HG03045 (cell line): ENCODE results near the gene PPP1R2B.

ENCODE experiments used
- ATAC-seq: cut with Tn5 transposase; IDR thresholded peaks from one replicate; pipeline ENCODE4 v1.9.1; 2021; ENCODE audit warnings: mild to moderate bottlenecking, moderate library complexity; ENCODE audit not compliant: unreplicated experiment

PPP1R2B gene

GRCh38 chr5:156871212-156871611 lies 21.1 kb downstream of the PPP1R2B start:
- no peak for ATAC-seq

- peak; percentile 91 for ATAC-seq
These were observed 29.7 kb downstream of the PPP1R2B start for GRCh38 chr5:156879665-156880285.

- ATAC-seq = no peak
These were observed 33.3 kb downstream of the PPP1R2B start for GRCh38 chr5:156883316-156883875.

DNA sequence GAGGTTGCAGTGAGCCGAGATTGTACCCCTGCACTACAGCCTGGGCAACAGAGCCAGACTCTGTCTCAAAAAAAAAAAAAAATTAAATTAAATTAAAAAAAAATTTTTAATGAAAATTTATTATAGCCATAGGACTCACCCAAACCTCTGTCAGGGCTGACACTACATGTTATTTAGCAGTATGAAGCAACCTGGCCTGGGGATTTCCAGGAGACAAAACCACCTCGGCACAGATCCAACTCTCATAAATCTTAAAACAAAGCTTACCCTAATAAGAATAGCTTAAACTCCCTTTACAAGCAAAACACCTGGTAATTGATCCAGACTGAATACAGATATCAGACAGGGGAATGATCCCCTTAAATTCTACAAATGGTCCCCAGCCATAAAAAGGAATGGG lies 38.4 kb downstream of the PPP1R2B start:
- ATAC-seq = no peak

GRCh38 chr5:156892223-156892622 lies 42.1 kb downstream of the PPP1R2B start:
- no peak for ATAC-seq

GRCh38 chr5:156892864-156893263 lies 42.8 kb downstream of the PPP1R2B start:
- ATAC-seq = no peak

- no peak for ATAC-seq
These were observed 43.4 kb downstream of the PPP1R2B start for GRCh38 chr5:156893517-156893916.

DNA sequence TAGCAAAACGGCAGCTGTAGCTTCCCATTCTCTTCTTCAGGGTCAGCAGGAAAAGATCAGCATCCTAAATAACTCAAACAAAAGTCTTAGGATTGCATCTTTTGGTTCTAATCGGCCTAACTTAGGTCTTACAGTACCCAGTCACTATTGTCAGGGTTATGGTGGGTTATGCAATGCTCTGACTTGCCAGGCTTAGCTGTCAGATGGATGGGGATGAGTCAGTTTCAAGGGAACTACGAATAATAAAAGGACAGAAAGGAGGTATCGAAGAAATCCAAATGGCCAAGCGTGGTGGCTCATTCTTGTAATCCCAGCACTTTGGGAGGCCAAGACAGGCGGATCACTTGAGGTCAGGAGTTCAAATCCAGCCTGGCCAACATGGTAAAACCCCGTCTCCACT lies 46.5 kb downstream of the PPP1R2B start:
- ATAC-seq = no peak
